HS-5 (cell line): ENCODE data around the gene AURKB.

Experiments
- DNase-seq: peaks from one replicate; pipeline ENCODE4 v3.0.0-alpha.2; 2012; ENCODE audit warnings: low read depth

Gene AURKB

DNA sequence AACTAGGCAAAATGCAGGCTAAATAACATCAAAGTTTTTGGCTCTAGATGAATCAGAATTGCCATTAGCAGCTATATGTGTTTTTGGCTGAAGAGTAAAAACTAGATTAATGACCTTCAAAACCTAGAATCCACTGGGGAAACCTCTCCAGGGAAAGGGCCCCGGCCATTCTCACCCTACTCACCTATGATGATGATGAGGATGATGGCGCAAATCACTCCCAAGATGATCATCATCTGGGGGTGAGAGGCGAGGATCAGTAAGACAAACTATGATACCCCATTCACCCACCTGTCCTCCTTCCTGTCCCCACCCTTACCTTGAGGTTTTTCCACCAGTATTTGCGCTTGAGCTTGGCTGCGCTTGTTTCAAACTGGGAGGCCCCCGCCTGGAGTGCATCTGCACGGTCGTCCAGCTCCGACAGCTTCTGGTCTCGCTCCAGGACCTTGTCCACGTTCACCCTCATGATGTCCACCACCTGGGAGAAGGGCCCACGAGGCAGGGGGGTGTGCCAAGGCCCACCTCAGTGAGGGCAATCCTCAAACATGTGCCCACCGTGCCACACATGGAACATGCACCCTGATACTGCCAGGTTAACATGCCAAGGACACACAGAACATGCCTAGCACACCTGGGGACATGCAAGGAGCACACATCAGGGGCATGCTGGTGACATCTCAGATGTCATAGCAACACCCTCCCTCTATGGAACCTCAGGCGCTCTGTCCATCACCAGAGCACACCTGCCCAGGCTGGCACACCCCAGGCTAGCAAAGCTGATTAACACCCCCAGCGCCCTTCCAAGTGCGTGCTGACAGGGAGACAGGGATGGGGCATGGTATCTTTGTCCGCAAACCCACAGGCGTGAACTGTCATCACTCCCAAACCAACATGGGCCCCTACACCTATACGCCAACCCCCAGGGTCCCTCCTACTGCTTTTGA lies 48.8 kb downstream of the AURKB start:
- DNase-seq: no peak

DNA sequence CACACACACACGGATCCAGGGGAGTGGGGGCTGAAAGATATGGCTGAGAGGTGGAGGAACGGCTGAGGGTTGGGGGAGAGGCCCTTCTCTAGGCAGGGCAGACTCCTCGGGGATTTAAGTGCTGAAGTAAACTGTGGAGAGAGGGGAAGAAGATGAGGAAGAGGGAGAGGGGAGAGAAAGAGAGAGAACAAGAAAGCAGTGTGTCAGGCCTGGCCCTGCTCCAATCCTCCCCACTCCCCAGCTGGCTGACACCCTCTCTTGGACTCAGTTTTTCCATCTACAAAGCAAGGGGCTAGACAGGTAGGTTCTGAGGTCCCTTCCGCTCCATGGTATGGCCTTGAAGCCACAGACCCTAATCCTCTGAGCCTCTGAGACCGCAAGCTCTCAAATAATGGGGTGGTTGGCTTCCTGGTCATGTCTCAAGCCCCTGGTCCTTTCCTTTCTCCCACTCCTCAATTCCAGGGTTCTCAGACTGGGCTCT lies 49.6 kb downstream of the AURKB start:
- no peak for DNase-seq

DNA sequence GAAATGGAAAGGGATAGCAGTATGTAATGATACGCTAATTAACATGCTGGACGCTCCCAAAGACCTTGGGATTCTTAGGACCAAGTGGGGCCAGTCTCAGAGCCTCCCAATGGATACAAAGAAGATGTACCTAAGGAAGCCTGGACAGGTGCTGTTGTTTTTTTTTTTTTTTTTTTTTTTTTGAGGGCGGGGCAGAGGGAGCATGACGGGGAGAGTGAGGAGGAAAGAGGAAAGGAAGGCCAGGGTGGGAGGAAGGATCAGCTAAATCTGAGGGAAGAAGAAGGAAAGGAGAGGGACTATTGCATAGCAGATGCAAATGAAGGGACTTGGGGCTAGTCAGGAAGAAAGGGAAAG lies 50.2 kb downstream of the AURKB start:
- no peak for DNase-seq

DNA sequence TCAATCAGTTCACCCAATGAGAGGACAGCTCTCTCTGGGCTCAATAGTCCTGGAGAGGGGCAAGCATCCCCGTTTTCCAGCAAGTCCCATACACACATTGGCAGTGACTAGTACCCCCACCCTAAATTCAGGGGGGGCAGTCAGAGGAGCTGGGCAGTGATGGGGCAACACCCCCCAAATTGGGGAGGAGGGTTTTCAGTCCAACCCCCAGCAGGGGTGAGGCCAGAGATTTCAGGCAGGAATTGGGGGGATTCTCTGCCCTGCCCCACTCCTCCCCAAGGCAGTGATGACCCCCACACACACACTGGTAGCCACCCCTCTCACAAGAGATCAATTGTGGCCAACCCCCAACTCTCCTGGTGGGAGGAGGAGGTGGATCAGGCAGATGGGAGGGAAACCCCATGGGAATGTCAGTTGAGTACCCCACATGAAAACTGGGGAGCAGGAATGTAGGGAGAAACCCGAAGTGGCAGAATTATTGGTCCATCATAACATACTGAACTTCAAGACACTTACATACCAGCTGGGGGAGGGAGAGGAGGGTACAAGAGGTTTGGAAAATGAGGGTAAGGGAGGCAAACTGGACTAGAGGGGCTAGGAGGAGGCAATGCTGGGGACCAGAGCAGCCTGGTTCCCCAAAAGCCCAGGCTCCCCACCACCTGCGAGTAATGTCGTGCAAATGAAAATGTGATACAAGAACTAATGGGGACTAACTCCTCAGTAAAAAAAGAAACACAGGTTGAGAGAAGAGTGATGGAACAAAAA lies 50.7 kb downstream of the AURKB start:
- no peak for DNase-seq

DNA sequence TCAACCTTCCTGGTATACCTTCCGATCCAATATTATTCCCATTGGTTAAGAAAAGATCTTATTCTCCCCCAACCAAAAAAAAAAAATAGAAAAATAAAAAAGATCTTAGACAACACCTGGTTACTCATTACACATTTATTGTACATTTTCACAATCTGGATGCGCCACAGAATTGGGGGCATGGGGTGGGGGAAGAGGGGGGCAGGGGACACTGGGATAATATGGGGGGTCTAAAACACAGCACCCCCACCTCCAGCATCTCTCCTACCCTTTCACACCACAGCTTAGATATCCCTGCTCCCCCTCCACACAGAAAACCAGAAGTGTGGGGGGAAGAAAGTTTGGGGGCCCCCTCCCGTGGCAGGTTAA lies 51.4 kb downstream of the AURKB start:
- no peak for DNase-seq

DNA sequence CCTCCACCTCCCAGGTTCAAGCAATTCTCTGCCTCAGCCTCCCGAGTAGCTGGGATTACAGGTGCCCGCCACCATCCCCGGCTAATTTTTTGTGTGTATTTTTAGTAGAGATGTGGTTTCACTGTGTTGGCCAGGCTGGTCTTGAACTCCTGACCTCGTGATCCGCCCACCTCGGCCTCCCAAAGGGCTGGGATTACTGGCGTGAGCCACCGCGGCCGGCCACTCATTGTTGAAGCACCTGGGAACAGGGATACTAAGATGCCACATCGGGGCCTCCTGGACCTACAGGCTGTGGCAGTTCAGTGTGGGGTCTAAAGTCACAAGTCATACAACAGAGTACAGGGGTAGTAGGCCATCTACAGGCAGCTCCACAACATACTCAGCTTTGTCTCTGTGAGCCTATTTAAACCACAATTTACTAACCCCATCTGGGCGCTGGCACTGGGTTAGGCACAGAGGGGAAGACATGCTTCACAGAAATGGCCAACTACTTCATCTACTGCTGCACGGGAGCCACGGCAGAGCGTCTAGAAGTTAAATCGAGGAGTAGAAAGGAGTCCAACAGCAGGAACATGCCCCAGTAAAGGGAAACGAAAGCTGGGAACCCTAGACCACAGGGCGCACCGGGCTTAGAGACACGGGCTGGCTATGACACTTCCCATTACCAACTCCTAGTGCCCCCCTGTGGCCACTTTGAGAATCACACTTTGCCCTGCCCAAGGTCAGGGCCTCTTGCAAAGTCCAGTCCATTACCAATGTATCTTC lies 51.9 kb downstream of the AURKB start:
- no peak for DNase-seq

DNA sequence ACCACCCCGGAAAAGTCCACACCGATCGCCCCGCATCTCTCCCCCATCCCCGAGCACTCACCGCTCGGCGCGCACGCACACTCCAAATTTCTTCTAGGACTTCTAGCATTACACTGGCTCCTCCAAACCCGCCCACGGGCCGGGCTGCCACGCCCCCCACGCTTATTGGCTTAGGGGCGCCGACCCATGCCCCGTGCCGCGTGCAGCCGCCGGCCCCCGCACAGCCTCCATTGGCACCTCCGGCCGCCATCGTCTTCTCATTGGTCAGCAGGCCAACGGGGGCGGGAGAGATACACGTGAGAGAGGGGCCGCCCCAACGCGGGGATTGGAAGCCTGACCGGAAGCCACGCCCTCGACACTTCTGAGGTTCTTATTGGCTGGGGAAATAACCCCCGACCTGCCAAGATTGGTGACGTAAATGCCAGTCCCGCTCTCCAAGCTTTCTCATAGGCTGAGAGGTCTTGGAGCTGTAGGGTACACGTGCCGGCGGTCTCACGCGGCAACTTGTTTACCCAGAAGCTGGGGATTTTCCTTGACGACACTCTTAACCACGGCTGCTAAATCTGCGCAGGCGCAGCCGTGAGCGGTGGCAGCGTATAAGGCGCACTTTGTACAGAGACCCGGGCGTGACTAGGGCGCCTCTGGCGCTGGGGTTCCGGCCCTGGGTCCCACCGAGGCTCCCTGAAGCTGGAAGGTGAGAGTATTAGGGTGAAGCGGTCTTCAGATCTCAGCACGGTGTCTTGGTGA lies 54.0 kb downstream of the AURKB start:
- peak; percentile 100 for DNase-seq

DNA sequence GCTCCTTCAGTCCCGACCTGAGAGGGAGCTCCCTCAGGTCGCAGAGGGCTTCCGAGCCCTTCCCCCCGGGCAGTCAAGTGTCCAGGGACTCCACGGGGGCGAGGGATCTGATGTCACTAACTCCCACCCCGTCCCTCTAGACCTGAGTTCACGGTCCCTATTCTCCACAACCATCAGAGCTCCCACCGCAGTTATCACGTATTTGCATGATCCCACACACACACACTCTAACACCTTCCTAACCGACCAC lies 54.5 kb downstream of the AURKB start:
- DNase-seq: no peak

DNA sequence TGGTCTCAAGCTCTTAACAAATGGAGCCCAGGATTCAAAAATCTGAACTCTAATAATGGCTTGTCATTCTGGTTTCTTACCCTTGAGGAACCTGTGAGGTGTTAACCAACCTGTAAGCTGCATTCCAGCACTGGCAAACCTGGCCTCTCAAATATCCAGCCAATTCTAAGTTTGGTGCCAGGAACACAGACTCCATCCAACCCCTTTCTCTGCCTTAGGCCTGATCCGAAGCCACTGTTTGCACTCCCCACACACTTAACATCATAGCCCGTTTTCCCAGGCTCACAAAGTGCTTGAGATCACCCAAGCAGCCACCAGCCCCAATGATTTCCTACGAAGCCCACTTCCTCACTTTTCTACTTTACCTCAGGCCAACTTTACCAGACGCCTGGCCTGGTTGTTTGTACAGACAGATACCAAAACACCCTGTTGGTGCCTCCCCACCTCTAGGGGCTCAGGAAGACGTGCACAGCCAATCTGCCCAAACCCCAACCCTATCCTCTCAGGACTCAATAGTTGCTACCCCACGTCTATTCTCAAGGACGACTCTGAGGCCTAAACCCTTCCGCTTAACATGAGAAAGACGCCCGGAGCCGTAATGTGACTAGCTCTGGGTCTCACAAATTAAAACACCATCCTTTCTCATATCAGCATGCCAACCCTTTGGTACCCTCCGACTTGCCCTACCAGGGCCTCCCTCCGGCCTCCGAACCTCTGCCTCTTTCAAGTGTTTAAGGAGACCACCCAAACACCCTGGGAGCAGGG lies 55.0 kb downstream of the AURKB start:
- DNase-seq: no peak
